ENCODE results near the gene VPS13D. TPM values are rescaled to one million over a fixed set of nuclear protein-coding genes. Genes with fewer than 3 reads are reported as not detected.

VPS13D gene
- total RNA-seq, 1 experiment from 2014 or later = 20.2 TPM

DNA sequence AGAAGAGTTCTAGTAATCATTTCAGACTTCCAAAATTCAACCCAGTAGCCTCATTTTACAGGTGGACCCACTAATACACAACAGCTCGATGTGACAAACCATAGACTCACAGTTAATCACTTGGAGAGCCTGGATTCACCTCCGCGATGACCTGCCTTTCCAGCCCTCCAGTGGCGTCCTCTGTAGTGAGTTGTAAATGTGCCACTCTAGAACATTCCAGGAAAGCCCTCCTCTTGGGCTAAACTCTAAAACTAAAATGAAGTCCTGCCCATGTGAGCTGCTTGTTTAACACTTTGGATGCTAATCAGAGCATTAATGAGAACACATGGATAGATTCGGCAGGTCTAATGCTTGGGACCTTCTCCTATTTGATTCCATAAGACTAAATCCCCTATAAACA lies 247.5 kb downstream of the VPS13D start:
- Mint-ChIP-seq H3K4me1 (peaks cover 18 to 25% of the 10 kb centered on the region in 2 experiments), H3K9me3 (peaks cover 14 to 20% of the 10 kb centered on the region in 2 experiments; a peak in 4 of 5 replicates), H3K36me3 (ENCODE audit: insufficient read depth in 1 of 3, low read depth in 3 of 3) (peaks cover 13 to 26% (median 26%) of the 10 kb centered on the region in 3 experiments), H3K27me3 (ENCODE audit: low read depth) (no peaks in the 10 kb centered on the region), H3K4me3 (no peak overlapping the region), H3K27ac (no peak overlapping the region; a peak in 1 of 7 replicates)
- Histone ChIP-seq H3K23me2 (ENCODE audit: insufficient read length, low read depth, low read length, poor library complexity, severe bottlenecking) (no peaks in the 10 kb centered on the region), H2BK12ac (ENCODE audit: insufficient read length, low read depth, low read length) (no peak overlapping the region), H3K27ac (ENCODE audit: insufficient read length, low read depth, low read length) (no peak overlapping the region), H3K9me3 (ENCODE audit: control insufficient read depth, low read depth, low read length) (peaks cover 17% of the 10 kb centered on the region), H3K79me1 (ENCODE audit: insufficient read depth, low read depth, low read length, poor library complexity, severe bottlenecking) (no peaks in the 10 kb centered on the region), H2BK120ac (ENCODE audit: low read depth, low read length, poor library complexity, severe bottlenecking) (no peak overlapping the region), H2AK5ac (ENCODE audit: insufficient read length, low read length) (no peak overlapping the region), H3K23ac (ENCODE audit: insufficient read length, low read depth, low read length) (no peak overlapping the region), H3K79me2 (ENCODE audit: insufficient read depth, low read length) (no peaks in the 10 kb centered on the region), H3K4ac (ENCODE audit: low read depth, low read length) (no peak overlapping the region), H3K56ac (ENCODE audit: insufficient read length, low read depth, low read length) (no peak overlapping the region), H3K4me1 (ENCODE audit: insufficient read depth, low read length) (no peaks in the 10 kb centered on the region; the same call in 1 of the 2 replicates), H2BK20ac (ENCODE audit: low read depth, low read length, poor library complexity, severe bottlenecking) (no peak overlapping the region), H3T11ph (ENCODE audit: low read length) (no peak overlapping the region), H3K9ac (ENCODE audit: extremely low read depth, insufficient read length, low read length) (no peak overlapping the region), H3K14ac (ENCODE audit: insufficient read depth, low read length) (no peak overlapping the region), H3K18ac (ENCODE audit: insufficient read length, low read depth, low read length) (no peak overlapping the region), H4K91ac (ENCODE audit: insufficient read length, low read depth, low read length) (no peak overlapping the region), H4K8ac (replicated peaks; ENCODE audit: insufficient read length, low read depth, low read length) (no peak overlapping the region), H4K5ac (ENCODE audit: insufficient read length, low read depth, low read length) (no peak overlapping the region), H4K20me1 (ENCODE audit: control insufficient read depth, insufficient read depth, insufficient read length) (no peaks in the 10 kb centered on the region), H3K27me3 (ENCODE audit: insufficient read depth, low read length) (no peaks in the 10 kb centered on the region), H2AFZ (ENCODE audit: low read length) (no peak overlapping the region), H2BK15ac (ENCODE audit: low read depth, low read length) (no peak overlapping the region), H3K4me2 (ENCODE audit: insufficient read depth, insufficient read length, low read length) (no peak overlapping the region), H2BK5ac (ENCODE audit: insufficient read length, low read length) (no peak overlapping the region)
- no CpG with 5 or more reads among the region's 5 CpGs for WGBS (ENCODE audit: extremely low coverage, insufficient read length, low lambda C conversion rate)
- DNase-seq = no peak
- no peak for TF ChIP-seq CTCF (conservative IDR thresholded peaks at IDR 0.05)

Measured in H9 (cell line).